Ovary (tissue), 3 donors: Measurements from ENCODE around the gene HSDL2.

Experiments used
- EP300 ChIP-seq: sonication (generic); formaldehyde crosslinking; IDR thresholded peaks from one replicate; pipeline ENCODE4 v1.6.1; 2017; ENCODE audit warnings: antibody characterized with exemption
- TF ChIP-seq, protein P1 (sequence below), 3 donors: fragments of 450-650 bp in 2 of 3; fragments of 200-600 bp in 1 of 3; IDR thresholded peaks; one replicate each; pipeline versions ENCODE4 v1.5.1 to v1.8.0; 2016 to 2022; ENCODE audit warnings: antibody characterized with exemption in 3 of 3, mild to moderate bottlenecking in 1 of 3
- donor health status: DM: no; HTN: no; CAD: no.

DNA sequence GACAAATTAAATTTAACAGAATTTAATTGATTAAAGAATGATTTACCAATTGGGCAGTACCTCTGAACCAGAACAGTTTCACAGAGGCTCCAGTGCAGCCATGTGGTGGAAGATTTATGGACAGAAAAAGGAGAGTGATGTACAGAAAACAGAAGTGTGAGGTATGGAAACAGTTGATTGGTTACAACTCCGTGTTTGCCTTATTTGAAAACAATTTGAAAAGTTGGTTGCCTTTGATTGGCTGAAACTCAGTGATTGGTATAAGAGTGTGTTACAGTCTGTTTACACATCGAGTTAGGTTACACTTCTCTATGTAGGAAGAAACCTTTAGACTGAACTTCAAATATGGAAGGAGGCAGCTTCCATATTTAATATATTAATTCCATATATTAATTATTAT, 136.9 kb downstream of the HSDL2 start:
- TF ChIP-seq, protein P1, sequence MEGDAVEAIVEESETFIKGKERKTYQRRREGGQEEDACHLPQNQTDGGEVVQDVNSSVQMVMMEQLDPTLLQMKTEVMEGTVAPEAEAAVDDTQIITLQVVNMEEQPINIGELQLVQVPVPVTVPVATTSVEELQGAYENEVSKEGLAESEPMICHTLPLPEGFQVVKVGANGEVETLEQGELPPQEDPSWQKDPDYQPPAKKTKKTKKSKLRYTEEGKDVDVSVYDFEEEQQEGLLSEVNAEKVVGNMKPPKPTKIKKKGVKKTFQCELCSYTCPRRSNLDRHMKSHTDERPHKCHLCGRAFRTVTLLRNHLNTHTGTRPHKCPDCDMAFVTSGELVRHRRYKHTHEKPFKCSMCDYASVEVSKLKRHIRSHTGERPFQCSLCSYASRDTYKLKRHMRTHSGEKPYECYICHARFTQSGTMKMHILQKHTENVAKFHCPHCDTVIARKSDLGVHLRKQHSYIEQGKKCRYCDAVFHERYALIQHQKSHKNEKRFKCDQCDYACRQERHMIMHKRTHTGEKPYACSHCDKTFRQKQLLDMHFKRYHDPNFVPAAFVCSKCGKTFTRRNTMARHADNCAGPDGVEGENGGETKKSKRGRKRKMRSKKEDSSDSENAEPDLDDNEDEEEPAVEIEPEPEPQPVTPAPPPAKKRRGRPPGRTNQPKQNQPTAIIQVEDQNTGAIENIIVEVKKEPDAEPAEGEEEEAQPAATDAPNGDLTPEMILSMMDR (IDR thresholded peaks at IDR 0.05) = no peak
- TF ChIP-seq EP300 = no peak
